ENCODE data around the gene LRRC18.

Gene LRRC18

DNA sequence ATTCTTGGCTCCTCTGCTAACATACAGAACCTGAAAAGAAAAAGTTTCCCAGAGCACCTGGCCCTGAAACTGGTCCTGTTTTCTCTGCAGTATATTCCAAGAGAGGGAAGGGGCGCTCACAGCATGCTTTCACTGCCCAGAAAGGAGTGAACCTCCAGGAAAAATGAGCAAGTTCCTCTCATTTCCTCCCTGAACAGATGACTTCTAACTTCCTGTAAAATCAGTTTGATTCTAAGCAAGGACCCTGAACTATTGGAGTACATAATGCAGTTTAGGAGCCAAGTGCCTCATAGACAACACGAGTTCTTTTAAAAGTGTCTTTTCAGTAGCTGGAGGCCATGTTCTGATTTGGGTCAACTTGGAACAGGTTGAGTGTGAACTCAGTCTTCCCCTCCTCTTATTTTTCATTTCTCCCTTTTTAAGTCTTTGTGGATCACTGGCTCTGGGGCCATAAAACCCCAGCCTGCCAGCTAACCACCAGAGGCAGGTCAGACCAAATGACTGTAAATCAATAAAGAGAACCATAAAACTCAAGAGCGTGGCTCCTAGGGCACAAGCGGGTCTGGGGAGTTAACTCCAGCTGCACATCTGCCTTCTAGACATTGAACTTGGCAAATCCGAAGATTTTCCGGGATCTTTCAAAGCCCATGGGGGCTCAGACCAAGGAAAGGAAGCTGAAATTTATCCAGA is 5.9 kb upstream of the LRRC18 start:
- no peak for DNase-seq

DNA sequence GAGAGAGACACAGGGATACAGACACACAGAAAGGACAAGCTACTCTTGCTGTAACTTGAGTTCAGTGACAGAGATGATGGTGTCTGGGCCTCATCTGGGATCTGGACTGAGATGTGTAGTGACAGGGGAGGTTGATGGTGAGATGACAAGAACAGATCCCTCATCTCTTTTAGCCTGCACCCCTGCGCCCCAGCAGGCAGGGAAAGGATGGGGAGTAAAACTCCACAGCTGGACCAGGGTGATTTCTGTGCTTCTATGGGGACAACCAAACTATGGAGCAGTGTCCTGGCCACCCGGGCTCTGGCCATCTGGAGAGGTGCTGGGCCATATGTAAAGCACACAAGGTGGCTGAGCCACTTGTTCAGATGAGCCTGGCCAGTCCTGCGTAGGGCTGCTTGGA is 4.5 kb upstream of the LRRC18 start:
- DNase-seq: no peak

DNA sequence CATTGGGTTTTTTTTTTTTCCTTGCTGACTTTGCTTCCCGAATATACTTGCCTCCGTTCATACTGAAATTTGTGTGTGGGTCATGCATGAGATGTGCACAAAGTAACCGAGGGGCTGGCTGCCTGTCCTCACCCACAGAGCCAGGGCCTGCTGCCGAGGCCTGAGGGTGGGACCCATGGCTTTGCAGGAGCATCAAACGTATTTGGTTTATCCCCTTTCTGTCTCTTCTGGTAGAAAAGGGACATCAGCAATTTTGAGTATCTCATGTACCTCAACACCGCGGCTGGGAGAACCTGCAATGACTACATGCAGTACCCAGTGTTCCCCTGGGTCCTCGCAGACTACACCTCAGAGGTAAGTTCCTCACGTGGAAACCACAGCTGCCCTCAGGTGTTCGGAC is 3.5 kb upstream of the LRRC18 start:
- no peak for DNase-seq

DNA sequence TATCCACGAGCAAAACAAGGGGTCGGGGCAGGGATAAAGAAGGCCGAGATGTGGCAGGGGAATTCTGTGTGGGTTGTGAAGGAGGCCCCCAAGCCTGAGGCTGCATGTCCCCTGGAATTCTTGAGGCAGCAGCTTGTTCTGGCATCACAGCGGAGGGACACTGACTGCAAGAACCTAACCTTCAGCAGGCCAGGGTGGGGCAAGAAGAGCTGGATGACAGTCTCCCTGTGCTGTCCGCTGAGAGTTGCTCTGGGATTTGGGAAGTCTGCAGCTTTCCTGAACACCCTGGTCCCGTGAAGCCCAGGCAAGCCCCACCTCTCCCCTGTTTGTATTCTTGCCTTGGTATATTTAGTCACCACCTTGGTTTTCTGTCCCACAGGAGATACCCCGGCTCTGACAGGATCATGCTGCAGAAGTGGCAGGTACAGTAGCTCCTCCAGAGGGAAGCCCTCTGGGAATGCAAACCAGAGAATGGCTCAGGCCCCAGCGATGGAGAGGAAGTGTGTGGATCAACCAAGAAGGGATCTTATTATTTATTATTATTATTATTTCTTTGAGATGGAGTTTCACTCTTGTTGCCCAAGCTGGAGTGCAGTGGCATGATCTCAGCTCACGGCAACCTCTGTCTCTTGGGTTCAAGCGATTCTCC is 1.9 kb upstream of the LRRC18 start:
- no peak for DNase-seq

DNA sequence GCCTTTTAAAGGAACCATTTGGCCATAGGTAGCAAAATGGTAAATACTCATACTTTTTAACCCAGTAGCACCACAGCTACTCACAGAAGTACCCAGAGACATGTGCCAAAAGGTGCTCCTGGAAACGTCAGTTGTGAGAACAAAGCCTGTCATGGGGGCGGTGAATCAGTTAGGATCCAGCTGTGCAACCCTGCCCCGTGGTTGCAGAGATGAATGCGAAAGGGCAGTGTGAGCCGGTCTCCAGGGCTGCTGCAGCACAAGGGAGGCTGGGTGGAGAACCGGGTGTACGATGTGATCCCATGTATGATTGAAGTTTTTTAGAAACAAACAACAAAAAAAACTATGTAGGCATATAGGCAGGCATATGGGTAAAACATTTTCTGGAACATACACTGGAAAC is 1.3 kb upstream of the LRRC18 start:
- no peak for DNase-seq

DNA sequence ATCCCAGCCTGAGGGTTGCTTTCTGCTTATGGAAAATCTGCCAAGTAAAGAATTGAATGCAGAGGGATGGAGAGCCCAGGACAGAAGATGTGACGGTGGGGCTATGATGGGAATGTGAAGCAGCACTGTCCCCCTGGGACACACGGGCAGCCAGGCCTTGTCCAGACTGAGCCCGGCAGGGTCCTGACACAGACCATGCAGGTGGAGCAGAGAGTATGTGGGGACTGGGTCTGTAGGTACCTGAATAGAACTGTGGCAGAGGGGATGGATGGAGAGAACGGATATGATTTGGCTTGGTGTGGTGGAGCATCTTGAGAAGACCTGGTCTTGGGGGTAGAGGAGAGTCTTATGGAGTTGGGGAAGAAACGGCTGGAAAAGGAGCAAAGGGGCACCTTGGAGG is 732 bp upstream of the LRRC18 start:
- DNase-seq: no peak

DNA sequence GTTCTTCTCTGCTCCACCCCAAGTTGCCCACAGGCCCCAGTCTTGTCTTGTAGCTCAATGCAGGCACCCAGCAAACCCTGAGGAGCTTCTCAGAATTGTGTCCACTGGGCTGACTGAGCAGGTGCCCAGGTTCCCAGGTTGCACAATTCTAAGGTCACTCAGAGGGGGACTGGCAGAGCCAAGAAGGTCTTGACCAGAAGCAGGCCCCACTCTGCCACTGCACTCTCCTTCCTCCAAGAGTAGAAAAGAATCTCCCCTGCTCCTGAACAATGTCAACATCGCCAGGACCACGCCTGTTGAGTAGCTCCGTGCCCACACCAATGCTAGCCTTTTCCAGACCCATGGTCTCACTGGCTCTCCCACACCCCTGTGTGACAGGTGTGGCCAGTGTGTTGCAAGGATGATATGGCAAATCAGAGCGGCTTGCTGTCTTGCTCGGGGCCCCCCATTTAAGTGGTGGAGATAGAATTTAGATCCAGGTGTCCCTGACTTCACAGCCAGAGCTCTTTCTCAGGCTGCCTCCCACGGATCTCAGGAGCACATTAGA is 577 bp downstream of the LRRC18 start:
- no peak for DNase-seq

DNA sequence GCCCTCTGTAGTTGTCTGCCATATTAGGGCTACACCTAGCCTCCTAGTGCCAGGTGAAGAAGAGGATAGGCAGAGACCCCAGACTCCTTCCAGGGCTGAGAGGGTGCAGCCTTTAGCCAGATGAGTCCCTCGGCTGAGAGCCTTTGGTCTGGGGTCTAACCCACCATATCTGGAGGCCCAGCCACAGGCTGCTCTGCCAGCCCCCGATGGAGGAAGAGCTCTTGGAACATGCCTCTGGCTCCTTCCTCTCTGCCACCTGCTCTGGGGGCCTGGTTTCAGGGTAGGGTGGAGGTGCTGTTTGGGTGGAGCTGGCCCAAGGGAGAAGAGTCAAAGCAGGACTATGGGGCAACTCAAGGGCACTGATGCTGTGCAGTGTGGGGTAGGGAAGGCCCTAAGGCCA is 1.4 kb downstream of the LRRC18 start:
- no peak for DNase-seq

DNA sequence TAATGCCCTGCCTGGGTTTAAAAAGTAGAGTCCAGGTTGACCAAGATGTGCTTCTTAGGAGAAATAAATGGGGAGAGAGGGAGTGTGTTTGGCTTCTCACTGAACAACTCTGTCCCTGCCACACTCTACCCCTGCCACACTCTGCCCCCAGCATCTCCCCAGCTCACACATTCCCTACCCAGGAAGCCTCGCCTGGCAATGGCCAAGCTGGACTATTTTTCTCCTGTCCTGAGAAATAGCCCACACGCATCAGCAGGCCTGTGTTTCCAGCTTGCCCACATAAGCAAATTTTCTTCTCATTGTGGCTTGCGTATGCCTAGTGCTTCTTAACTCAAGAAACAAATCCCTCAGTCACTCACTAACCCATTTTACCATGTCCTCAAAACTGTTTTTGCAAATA is 1.8 kb downstream of the LRRC18 start:
- DNase-seq: no peak

DNA sequence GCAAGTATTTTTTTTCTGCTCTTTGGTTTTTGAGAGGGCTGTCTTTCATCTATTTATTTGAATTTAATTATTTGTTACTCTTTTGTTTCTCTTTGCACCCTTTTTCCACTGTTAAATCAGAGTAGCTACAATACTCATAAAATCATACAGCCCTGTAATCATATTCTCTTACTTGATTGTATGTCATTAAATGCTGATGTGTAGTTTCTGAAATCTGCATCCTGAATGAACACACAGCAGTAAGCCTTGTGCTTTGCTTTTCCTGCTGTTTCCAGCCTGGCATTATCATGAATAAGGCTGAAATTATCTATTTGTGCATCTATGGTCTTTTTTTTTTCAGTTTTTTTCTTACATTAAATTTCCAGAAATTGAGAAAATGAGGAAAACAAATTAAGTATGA is 4.1 kb downstream of the LRRC18 start:
- DNase-seq: no peak

DNA sequence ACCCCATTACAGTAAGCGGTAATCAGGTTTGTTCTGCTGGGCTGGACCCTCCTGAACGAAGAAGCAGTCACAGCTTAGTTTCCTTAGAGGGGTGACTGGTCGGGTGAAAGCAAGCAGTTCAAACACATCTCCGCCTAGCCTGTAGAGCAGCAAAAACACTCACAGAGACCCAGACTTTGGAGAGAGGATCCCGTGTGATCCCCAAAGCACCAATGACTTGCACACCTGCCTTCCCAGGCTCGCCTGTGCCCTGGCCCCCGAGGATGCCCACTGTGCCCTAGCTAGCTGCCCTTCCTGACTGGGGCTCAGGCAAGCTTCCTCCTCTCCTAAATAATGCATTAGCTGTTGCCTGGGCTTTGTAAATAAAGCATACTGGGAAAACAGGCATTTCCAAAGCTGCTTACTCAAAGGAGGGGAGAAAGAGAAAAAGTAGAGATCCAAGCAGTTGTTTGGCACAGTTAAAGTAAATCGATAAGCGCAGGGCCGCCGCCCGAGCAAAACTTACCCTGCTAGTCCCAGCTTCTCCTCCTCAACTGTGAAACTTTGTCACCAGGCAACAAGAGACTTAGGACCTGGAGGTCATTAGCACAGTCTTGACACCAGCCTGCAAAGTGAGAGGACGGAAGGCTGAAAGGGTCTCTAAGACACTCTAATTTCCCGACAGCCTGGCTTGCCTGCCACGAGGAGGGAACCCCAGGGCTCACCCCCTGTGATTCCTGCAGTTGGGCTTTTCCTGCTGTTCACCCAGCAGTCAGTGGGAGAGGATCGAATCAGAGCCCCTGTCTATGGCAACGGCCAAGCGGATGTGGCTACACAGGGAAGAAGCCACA is 4.8 kb downstream of the LRRC18 start:
- DNase-seq: no peak

DNA sequence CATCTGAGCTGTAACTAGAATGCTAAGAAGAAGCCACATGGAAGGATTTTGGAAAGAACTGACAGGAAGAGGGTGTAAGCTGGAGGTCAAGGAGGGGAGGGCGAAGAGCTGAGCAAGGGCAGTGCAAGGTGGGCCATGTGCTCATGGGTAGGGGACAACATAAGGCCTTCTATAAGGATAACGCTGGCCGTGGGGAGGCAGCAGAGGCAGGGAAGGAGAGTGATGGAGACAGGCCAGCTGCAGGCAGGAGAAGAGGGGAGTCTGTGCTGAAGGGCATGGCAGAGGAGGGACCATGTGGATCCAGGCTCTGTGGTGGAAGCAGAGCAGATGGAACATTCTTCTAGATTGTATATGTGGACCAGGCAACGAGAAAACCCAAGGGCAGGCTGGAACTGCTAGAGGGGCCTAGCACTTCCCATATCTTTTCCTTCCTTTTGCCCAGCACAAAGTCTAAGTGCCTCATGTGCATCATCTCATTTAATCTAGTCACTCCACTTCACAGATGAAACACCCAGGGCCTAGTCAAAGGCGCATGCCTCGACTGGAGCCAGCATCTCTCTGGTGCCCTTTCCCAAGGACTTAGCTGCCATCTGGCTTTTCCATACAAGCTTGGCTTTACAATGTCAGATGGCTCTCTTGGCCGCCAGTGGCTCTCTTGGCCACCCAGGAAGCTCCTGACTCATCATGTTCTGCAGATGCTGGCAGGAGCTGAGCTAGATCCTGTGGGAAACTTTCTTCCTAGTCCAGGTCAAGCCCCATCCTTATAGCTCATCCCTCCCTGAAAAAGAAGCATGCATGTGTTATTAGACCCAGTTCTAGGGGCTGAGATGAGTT is 6.6 kb downstream of the LRRC18 start:
- no peak for DNase-seq

DNA sequence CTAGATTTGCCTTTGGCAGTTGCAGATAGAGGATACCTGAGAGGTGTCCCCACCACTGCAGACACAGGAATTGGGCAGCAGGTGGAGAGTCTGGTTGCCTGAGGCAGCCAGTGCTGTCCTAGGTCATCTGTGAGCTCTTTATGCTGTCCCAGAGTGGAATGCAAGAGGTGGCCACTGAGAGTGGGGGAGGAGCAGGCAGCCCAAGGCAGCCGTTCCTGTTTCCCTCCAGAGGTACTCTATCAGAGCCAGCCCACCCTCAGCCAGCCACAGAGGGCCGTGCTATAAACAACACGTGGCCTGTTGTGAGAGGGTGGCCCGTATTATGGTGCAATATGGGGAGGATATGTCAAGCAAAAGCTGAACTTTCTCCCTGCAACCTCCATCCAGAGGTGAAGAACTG is 8.5 kb downstream of the LRRC18 start:
- no peak for DNase-seq

DNA sequence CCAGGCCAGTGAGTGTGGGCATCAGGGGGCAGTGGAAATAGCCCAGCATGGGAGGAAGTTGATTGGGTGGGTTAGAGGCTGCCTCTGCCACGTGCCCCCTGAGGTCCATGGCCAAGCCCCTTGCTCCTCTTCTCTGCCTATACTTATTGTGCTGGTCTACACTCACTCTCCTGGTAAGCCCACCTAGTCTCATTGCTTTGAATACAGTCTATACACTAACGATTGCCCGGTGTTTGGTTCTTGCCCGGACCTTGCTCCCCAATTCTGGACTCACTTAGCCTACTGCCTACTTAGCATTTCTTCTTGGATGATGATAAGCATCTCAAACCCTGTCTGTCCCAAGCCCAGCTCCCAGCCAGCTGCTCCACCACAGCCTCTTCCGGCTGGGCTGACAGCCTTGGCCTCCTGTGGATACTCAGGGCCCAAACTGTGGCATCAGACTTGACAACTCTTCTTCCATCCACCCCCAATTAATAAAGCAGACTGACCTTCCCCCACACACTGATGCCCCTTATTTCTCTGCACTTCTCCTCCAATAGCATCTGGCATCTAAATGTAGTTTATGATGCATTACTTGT is 10.1 kb downstream of the LRRC18 start:
- no peak for DNase-seq

DNA sequence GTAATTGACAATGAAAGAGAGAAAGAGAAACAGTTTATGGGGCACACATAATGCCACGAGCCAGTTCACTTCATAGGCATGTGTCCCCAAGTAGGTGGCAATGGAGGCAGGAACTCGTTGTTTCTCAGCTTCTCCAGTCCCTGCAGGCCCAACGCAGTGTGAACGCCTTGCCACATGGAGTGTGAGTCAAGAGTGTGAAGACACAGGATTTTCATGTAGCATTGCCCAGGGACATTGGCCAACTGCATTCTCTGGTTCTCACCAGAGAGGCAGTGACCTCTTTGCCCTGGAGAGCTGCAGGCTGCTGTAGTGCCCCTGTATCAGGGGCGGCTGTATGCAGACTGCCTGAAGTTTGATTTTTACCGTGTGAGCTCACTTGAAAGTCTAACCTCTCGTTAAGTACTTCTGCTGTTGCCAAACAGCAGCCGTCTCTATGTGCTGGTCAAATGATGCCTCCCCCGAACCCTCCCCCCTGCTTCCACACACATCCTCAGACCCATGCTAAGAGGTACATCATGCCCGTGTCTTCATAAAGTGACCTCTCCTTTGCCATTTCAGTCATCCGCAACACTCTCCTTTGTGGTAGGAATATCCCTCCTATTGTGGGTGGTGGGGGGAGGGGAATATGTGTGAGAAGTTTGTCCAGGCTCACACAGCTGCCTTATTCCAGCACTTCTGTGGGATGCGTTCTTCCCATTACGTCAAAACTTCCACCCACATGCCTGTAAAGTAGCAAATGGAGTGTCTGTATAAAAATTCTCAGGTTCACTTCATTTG is 12.7 kb downstream of the LRRC18 start:
- DNase-seq: no peak

DNA sequence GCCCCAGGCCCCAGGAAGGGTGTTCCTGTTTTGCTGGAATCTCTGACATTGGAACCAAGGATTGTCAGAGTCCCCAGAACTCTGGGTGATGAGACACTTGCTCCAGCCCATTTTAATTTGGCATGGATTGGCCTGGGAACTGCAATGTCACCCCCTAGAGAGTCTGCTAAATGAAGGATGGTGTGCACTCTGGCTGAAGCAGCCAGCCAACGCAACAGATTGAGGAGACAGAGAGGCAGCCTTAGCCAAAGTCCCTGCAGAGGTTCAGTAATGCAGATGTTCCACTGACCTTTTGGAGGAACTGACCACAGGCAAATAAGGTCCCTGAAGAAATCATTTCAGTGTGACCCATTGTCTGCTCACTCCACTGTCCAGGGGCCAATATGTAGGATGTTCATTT is 13.4 kb downstream of the LRRC18 start:
- DNase-seq: no peak

DNA sequence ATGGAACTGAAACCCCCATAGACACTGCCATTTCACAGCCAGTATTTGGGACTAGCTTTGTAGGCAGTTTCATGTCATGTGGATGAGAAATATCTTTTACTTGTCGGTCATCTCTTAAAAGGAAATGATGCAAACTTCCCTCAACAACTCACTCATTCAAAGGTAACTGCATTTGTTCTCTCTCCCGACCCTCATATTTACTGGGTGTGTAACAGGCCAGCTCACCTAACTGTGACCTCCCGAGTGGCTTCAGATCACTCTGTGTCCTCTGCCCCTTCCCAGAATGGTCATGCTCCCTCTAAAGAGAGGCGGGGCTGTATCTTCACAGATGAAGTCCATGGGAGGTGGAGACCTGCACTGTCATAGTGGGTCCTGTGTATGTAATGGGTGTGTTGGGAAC is 14.7 kb downstream of the LRRC18 start:
- no peak for DNase-seq

DNA sequence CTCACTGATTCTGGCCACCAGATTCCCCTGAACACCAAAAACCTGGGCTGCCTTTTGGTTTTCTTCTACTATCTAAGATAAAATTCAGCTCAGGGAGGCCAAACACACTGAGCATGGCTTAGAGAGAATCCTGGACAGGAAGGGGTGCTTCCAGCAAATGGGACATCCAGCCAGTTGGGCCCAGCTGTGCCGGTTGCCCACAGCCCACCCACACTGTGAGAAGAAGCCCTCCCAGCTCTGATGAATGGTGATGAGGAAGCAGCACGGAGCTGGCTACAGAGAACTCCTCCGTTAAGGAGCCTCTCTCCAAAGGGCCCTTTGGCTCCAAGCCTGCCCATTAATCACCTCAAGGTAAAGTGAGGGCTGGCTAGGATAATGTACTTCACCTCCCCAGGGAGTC is 15.9 kb downstream of the LRRC18 start:
- no peak for DNase-seq

DNA sequence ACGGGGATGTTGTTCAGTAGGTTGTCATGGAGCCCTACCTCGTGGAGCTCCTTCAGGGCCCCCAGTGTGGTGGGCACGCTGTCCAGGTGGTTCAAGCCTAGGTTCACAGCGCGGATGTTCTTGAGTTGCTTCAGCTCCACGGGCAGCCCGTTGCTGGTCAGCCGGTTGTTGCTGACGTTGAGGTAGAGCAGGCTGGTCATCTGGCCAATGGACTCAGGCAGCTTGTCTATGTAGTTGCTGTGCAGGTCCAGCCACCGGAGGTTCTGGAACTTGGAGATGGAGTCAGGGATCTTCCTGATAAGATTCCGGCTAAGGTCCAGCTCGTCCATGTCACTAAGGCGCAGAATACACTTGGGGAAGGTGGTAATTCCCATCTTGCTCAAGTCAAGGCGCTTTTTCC is 26.0 kb downstream of the LRRC18 start:
- no peak for DNase-seq

DNA sequence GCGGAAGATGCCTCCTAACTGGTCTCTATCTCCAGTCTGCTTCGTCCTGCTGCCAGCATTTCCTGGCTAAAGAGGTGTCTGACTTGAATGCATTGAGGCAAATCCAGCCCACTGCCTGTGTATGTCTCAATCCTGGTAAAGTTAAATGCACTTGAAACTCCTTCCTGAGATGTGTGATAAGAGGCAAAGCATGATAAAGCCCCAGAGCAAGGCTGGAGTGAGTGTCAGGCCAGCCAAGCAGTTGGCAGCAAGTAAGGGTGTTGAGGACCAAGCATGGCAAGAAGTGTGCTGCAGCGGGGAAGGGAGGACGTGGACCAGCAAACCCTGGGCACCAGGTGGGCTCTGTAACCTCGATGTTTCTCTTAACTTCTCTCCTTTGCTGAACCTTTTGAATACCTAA is 29.1 kb downstream of the LRRC18 start:
- DNase-seq: no peak

DNA sequence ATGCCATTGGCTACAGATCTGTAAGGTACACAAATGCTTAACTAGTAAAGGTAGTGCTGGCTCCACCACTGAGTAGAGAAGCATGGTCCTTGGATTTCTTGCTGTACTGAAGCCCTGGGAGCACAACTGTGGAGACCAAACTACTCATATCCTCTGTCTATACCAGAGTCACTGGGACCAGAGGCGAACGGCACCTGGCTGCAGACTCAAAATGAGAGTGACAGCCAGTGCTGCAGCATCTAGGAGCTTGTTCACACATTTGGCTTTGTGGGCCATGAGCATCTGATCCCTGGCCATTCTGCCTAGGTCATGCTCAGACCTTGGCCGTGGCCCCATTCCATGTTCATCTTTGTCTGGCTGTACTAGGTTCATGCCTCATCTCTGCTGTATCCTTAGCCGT is 31.9 kb downstream of the LRRC18 start:
- no peak for DNase-seq

DNA sequence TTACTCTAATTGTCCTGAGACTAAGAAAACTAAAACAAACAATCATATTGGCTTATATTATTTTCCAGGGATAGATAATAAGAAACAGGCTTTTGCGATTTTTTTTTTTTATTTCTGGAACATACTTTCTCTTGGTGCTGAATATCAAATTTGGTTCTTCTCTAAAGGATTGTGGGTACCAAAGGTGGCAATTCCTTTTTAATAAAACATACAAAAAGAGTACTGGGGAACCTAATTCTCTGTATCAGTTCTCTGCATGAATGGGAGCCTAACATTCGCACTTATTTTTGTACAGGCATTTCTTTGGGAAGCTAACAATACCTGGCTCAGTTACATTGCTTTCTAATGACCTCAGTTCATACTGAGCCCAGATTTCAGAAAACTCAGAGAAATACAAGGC is 32.8 kb downstream of the LRRC18 start:
- DNase-seq: no peak
